WERI-Rb-1 (cell line): ENCODE data around the gene ELK1.

ENCODE experiments used
- DNase-seq: peaks from one replicate; pipeline ENCODE4 v3.0.0-alpha.2; 2020
- H3K27ac ChIP-seq: fragments of 250-450 bp; sonication (Bioruptor Pico); 2 replicates; pipeline ENCODE4 v1.5.1; 2020; ENCODE audit warnings: mild to moderate bottlenecking, moderate library complexity
- H3K27me3 ChIP-seq: fragments of 250-450 bp; sonication (Bioruptor Pico); 2 replicates; pipeline ENCODE4 v1.5.1; 2021; ENCODE audit warnings: mild to moderate bottlenecking, low read depth, moderate library complexity; ENCODE audit not compliant: insufficient read depth, severe bottlenecking
- H3K36me3 ChIP-seq: fragments of 250-450 bp; sonication (Bioruptor Pico); 2 replicates; pipeline ENCODE4 v1.5.1; 2020; ENCODE audit warnings: mild to moderate bottlenecking, moderate library complexity
- H3K4me3 ChIP-seq: 2 replicates; pipeline ENCODE4 v1.5.1; 2011; ENCODE audit warnings: low read depth, mild to moderate bottlenecking, control low read depth, low read length
- H3K9me3 ChIP-seq: fragments of 250-450 bp; sonication (Bioruptor Pico); 2 replicates; pipeline ENCODE4 v1.5.1; 2021; ENCODE audit warnings: mild to moderate bottlenecking, moderate library complexity; ENCODE audit not compliant: severe bottlenecking
- CTCF ChIP-seq: IDR thresholded peaks from 2 replicates; pipeline ENCODE4 v1.5.1; 2011; ENCODE audit warnings: low read depth, mild to moderate bottlenecking, control low read depth, inconsistent platforms, low read length

ELK1 gene

GRCh38 chrX:47661539-47661938, 11.2 kb upstream of the ELK1 start:
- no peak for DNase-seq
- H3K36me3 ChIP-seq, result peaks cover 12% of the 10 kb centered on the region; the same call in 1 of the 2 replicates
- no peaks in the 10 kb centered on the region for H3K9me3 ChIP-seq
- H3K27me3 ChIP-seq, result peaks cover 8% of the 10 kb centered on the region
- H3K27ac ChIP-seq, result no peak overlapping the region
- H3K4me3 ChIP-seq, result no peak overlapping the region
- TF ChIP-seq CTCF, result no peak

GRCh38 chrX:47659421-47659726, 9.0 kb upstream of the ELK1 start:
- Histone ChIP-seq H3K4me3 (no peak overlapping the region), H3K9me3 (no peaks in the 10 kb centered on the region), H3K27me3 (peaks cover 8% of the 10 kb centered on the region), H3K36me3 (peaks cover 20% of the 10 kb centered on the region), H3K27ac (peak overlapping the region; percentile 96)
- no peak for TF ChIP-seq CTCF
- DNase-seq, result no peak

DNA sequence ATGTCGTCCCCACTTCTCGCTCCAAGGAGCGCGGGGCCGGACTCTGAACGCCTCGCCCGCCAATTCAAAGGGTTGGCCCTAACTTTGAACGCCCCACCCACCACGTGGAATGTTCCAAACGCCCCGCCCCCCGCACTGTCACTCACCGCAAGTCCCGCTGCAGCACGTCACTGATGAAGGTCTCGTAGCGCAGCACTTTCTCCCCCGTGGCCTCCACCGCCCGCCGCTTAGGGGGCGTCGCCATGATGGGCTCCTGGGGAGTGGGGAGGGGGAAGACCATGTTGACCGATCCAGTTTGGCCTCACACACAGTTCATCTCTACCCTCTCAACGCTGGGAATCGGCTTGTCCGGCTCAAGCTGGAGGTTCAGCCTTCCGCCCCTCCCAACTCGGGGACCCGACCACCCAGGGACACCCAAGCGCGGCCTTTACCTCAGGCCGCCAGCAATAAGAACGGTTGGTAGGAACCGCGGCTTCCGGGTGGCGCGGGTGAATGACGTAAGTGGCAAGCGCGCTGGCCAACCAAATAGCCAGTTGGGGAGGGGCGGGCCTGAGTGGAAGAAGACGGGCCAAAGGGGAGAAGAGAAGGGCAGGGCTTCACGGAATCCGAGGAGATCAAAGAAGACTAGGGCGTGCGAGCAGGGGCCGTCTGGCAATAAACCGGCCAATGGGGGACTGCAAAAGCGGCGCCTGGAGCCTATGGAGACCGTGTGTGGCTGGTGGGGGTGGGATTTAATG, 8.5 kb upstream of the ELK1 start, which contains the start of gene UXT:
Gene UXT (minus strand): TSS at position 497 of the 737 bp plus-strand sequence. CDS start 253 bp downstream, at position 244.
- peak; percentile 95 for DNase-seq
- H3K9me3 ChIP-seq, result no peaks in the 10 kb centered on the region
- H3K27ac ChIP-seq, result peak within 1 kb of the TSS; percentile 96
- peaks cover 20% of the 10 kb centered on the region for H3K36me3 ChIP-seq
- peaks cover 8% of the 10 kb centered on the region for H3K27me3 ChIP-seq
- H3K4me3 ChIP-seq, result peak within 1 kb of the TSS; percentile 46
- no peak for TF ChIP-seq CTCF

GRCh38 chrX:47658301-47658683, 7.9 kb upstream of the ELK1 start:
- no peak for DNase-seq
- peaks cover 20% of the 10 kb centered on the region for H3K36me3 ChIP-seq
- H3K27ac ChIP-seq, result peak overlapping the region; percentile 96
- H3K27me3 ChIP-seq, result peaks cover 8% of the 10 kb centered on the region
- H3K9me3 ChIP-seq, result no peaks in the 10 kb centered on the region
- TF ChIP-seq CTCF, result no peak
- peak overlapping the region; percentile 46 for H3K4me3 ChIP-seq

DNA sequence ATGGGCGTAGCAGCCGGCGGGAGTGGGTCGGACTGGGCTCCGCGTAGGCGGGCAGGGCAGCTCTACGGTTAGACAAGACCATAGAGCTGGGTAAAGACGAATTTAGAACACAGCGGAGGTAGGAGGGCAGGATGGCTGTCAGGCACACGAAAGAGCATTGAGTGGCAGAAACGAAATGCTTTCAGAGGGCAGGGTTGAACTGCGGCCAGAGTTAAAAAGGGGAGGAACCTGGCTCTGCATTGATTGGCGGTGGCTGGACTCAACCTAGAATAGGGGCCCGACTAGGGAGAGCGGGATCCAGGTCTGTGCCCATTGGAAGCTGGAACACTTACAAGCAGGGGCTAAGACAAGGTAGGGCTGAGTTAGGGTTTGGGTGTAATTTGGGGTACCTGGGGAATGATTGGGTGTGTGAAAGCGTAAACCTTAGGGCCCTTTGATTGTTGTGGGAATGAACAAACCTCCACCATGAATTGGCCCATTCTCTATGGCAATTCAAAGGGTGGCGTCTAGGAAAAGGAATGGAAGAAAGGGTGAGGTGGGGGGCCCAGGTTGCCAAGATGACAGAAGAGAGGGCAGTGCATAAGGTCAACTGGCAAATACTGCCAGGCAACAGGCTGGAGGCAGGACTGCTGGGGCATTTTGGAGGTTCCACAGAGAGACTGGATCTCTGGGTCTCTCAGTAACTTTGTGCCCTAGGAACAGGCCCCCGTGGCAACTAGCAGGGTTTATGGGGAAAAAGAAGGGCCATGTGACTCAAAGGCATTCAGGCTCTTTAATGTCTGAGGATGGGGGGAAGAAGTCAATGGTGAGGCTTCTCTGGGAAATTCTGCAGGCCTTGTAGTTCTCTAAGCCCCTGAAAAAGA, 911 bp upstream of the ELK1 start:
- no peak for TF ChIP-seq CTCF
- DNase-seq, result no peak
- Histone ChIP-seq H3K4me3 (peak overlapping the region; percentile 51), H3K27me3 (peaks cover 5% of the 10 kb centered on the region), H3K36me3 (peaks cover 11% of the 10 kb centered on the region), H3K27ac (peak overlapping the region; percentile 46), H3K9me3 (no peaks in the 10 kb centered on the region)
